GM19397 (cell line): ENCODE measurements around the gene TOR3A.
A peak's percentile ranks its signal among the peaks of the same experiment; 100 is the strongest.
"Not testable (repeated sequence)": the region's sequence is repeated elsewhere in the genome, so short reads cannot be mapped to it uniquely, and the experiment has no call there.

ENCODE experiments used
- ATAC-seq: cut with Tn5 transposase; IDR thresholded peaks from one replicate; pipeline ENCODE4 v1.9.1; 2021; ENCODE audit warnings: mild to moderate bottlenecking, moderate library complexity; ENCODE audit not compliant: unreplicated experiment

TOR3A gene

GRCh38 chr1:179107706-179108629 lies 26.1 kb downstream of the TOR3A start:
- ATAC-seq: no peak

DNA sequence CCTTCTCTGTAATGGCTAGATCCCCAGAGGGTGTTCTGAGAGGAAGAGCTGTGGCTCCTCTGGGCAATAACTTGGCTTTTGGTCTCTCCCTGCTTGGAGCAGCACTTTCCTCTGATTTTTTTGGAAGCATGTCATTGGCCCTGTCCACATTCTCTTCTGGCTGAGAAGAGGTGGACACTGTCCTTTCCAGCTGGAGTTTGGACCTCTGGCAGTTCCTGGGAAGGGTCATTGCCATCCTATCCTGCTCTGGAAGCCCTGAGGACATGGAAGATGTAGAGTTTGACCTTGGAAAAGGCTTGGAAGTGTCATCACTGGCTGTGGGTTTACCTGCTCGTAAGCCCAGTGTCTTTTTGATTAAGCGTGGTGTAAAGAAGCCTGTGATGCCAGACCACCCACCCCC lies 26.8 kb downstream of the TOR3A start:
- ATAC-seq: no peak

- ATAC-seq: no peak
Observed at GRCh38 chr1:179115181-179115580, 33.3 kb downstream of the TOR3A start.

GRCh38 chr1:179119513-179119912 lies 37.6 kb downstream of the TOR3A start:
- ATAC-seq: no peak

DNA sequence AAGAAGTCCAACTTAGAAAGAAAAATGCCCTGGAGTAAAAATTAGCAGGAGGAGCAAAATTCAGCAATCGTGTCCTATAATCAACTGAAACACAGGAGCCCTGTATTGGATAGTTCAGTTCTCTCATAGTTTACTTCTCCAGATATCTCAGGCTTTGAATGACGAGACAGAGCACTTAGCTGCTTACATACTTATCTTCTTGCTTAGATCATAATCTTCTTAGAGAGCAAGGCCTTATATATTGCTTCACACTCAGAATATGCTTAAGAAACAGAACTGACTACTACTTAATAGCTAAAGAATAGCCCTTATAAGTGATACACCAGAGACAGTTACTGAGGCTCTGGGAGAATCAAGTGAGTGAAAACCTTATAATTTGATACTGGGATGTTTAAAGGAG lies 38.9 kb downstream of the TOR3A start:
- no peak for ATAC-seq

DNA sequence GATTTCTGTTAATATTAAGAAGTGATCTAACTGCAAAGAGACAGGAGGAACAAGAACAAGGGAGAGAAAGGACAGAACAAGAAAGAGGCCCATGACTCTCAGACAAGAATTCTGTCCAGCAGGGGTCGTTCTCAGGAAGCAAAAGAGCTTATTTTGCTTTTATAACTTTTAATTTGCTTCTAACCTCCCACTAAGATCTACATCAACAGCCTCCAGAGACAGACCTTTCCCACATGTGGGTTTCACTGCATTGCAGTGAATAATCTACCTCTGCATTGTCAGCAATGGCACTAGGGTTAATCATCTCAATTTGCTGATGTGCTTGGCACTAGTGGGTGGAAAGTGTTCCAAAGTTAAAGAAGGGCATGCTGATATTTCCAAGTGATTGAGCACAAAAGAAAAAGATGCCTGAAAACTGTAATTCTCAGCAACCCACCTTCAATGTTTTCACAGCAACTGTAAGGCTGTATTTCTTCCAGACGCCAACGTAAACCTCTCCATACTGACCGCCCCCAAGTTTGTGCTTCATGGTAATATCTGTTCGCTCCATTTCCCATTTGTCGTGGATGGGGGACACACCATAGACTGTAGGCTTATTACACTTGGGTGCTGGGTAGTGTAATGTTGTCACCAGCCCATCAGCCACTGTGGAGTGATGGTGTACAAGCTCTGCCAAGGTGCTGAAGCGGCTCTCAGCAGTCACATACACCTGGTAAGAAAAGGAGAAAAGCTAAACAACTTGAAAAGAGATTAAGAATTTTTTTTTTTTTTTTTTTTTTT lies 39.5 kb downstream of the TOR3A start:
- no peak for ATAC-seq

- ATAC-seq: no peak
Observed at GRCh38 chr1:179124873-179125272, 43.0 kb downstream of the TOR3A start.

DNA sequence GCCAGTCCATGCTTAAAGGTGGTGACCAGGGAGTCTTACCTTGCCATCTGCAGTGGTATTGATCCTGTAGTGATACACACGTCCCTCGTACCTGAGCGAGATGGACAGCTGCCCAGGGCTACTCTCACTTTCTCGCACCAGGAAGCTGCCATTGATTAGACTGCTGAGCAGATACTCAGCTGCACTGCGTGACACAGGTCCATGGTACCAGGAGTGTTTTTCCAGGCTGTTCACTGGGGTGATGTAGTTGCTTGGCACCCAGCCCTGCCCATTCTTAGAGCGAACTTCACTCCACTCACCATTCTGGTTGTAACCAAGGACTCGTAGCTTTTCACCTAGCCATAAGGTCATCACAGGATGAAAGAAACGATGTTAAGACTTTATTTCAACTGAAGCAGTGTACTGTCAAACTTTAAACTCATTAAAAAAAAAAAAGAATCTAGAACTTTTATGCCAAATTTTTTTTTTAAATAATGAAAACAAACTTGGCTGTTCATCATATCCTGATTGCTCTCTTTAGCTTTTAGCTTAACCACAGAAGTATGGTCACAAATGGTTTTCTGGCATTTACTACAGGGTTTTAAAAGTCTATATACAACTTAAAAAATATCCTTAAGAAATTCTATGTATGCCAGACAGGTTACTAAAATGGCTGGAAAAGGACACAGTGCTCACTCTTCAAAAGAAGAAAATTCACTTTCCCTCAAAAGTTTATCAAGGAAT lies 44.6 kb downstream of the TOR3A start:
- ATAC-seq: no peak

DNA sequence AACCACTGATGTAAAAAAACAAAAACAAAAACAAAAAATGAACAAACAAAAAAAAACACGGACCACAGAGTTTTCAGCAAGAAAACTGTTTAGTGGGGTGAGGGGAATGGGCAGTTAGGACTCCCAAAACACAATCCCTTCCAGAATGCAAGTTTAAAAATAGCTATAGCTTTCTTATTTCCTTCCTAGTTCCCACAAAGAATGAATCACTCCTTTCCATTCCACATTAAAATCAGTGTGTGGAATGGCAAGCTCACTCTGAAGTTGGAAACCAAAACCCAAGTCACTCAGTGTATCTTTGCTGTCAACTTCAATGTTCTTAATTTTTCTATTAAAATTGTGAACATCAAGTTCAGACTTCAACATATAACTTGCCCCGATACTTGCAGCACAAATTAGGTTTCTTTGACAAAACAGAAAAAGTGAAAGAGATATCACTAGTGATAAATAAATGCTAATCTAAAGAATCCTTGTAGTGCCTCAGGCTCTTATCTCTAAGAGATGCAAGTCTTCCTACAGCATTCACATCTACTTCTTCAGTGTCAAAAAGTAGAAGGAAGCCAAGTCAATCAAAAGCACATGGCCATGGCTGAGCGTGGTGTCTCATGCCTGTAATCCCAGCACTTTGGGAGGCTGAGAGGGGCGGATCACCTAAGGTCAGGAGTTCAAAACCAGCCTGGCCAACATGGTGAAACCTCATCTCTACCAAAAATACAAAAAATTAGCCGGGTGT lies 45.5 kb downstream of the TOR3A start:
- no peak for ATAC-seq

GRCh38 chr1:179128520-179128919 lies 46.6 kb downstream of the TOR3A start:
- ATAC-seq: no peak

DNA sequence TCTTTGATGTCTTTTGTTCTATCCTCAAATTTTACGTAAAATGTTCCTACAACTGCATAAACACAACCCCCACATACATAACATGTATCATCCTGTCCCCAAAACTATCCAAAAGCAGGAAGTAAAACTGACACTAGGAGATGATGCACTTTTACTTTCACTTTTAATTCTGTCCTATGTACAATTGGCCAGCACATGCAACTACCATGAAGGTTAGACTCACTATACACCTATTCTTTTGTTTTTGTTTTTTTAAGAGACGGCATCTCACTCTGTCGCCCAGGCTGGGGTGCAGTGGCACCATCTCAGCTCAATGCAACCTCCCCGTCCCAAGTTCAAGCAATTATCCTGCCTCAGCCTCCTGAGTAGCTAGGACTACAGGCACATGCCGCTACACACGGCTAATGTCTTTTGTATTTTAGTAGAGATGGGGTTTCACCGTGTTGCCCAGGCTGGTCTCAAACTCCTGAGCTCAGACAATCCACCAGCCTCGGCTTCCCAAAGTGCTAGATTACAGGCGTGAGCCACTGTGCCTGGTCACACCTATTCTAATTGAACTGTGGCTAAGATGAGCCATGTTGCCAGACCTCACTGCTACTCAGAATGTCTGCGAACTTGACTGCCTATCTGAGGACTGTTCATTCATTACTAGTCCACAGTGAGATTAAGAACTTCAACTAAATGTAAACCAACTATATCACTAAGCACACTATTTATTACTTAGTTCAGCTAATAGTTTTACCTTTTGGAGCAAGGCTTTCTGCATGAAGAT lies 48.0 kb downstream of the TOR3A start:
- ATAC-seq: peak; percentile 91

DNA sequence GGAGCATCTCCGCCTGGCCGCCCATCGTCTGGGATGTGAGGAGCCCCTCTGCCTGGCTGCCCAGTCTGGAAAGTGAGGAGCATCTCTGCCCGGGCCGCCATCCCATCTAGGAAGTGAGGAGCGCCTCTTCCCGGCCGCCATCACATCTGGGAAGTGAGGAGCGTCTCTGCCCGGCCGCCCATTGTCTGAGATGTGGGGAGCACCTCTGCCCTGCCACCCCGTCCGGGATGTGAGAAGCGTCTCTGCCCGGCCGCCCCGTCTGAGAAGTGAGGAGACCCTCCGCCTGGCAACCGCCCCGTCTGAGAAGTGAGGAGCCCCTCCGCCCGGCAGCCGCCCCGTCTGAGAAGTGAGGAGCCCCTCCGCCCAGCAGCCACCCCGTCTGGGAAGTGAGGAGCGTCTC lies 53.3 kb downstream of the TOR3A start:
- not testable (repeated sequence) for ATAC-seq

- ATAC-seq: not testable (repeated sequence)
Observed at GRCh38 chr1:179135707-179136106, 53.8 kb downstream of the TOR3A start.

DNA sequence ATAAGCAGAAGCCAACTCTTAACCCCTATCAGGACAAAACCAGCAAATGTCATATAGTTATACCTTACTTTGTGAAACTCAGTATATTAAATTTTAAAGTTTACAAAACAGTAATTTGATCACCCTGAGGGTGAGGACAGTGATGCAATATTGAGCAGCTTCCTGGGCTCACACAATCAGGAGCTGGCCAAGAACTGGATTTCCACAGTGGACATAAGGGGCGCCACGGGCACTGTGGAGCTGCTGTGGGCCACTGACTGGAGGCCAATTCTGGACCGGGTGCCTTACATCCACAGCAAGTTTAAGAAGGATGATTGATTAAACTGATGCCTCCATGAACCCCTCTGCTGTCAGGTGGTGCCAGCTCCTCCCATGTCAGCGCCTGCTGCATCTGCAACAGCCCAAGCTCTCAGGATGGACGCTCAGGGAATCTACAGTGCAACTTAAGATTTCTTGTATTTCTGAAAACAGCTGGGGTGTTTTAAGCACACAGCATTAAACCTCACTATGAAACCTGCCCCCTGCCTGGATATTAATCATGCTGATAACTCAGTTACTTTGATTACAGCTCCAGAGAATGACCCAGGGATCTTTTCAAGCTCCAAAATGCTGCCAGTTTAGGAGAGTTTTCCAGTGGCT lies 55.9 kb downstream of the TOR3A start:
- no peak for ATAC-seq

- ATAC-seq: not testable (repeated sequence)
Observed at GRCh38 chr1:179138755-179139154, 56.9 kb downstream of the TOR3A start.

- no peak for ATAC-seq
Observed at GRCh38 chr1:179141592-179142251, 59.9 kb downstream of the TOR3A start.

DNA sequence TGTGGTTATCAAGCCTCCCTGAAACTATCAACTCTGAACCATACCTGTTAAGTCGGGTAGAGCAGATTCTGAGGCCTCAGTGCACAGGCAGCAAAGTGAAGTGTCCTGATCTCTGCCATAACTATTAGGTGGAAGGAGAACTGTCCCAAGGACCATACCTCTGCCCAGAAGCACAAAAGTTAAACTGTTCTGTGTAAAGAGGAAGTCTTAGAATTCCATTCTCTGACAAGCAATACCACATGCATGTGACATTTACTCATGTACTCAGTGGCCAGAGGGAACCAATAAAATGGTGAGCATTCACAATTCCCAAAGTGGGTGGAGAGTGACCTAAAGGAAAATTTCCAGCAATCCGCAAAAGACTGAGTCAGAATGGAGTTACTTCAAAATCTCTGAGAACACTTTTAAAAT lies 61.0 kb downstream of the TOR3A start:
- no peak for ATAC-seq

DNA sequence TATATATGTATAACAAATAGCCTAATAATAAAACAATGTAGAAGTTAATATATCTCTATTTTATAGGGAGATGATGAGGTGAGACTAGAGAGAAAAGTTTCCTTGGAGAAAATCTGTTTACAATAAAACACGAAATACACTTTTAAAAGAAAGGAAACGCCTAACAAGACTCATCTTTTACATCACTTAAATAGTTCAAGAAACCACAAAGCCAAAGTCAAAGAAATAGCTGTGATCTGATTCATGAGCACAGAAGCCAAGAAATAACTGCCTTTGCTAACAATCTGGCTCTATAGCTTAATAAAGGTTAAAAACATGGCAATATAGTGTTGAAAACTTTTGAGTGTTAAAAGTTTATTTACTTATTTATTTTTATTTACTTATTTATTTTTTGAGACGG lies 61.5 kb downstream of the TOR3A start:
- ATAC-seq: no peak

DNA sequence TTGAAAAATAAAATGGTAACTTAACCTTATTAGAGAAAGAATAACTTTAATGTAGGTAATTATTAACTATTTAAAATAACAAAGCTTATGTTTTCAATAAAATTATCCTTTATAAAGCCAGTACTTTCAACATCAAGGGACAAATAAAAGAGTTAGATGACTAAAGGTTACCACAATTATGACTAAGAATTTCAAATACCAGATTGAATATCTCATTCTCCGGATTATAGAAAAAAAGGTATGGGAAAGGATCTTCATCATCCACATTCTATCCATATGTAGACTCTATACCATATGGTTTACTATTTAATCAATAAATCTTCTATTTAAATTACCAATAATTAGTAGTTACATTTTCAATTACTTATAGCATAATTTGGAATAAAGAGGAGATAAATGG lies 62.8 kb downstream of the TOR3A start:
- no peak for ATAC-seq
